Mammary epithelial cell (primary cell): Measurements from ENCODE around the gene ZNF787.

Source experiments
- CTCF ChIP-seq, 2 donors: IDR thresholded peaks in 1 of 2; conservative IDR thresholded peaks in 1 of 2; 2 replicates each; pipeline ENCODE4 v1.5.1; 2011 to 2012; ENCODE audit warnings: inconsistent platforms in 2 of 2, low read length in 2 of 2, mild to moderate bottlenecking in 2 of 2, control low read depth in 1 of 2, low read depth in 1 of 2; ENCODE audit not compliant: insufficient read depth in 1 of 2; ENCODE audit errors: extremely low read depth in 1 of 2
- EZH2 ChIP-seq: IDR thresholded peaks from 2 replicates; pipeline ENCODE4 v1.6.1; 2012; ENCODE audit warnings: low read length, inconsistent platforms, borderline replicate concordance

GRCh38 chr19:56116606-56117005 is 4.5 kb downstream of the ZNF787 start:
- TF ChIP-seq CTCF (conservative IDR thresholded peaks at IDR 0.05 in 1 of 2, IDR thresholded peaks at IDR 0.05 in 1 of 2; ENCODE audit: extremely low read depth in 1 of 2, insufficient read depth in 1 of 2, low read depth in 1 of 2, low read length in 2 of 2) (no peak), EZH2 (no peak)
